Smooth muscle cell (in vitro differentiated cells): ENCODE measurements around the gene TGFBR3L. TPM values are rescaled to one million over a fixed set of nuclear protein-coding genes. Genes with fewer than 3 reads are reported as not detected.

Source experiments
- DNase-seq: peaks from one replicate; lab custom pipeline; 2025; ENCODE audit not compliant: unreplicated experiment; lab: John Stamatoyannopoulos, UW
- H2AFZ ChIP-seq: fragments of 200-600 bp; sonication (generic); 2 replicates; pipeline ENCODE4 v1.6.0; 2016; ENCODE audit warnings: antibody characterized with exemption, low read depth, mild to moderate bottlenecking
- H3F3A ChIP-seq: fragments of 200-600 bp; sonication (generic); 2 replicates; pipeline ENCODE4 v1.6.0; 2017; ENCODE audit warnings: antibody characterized with exemption, low read depth
- H3K27ac ChIP-seq: fragments of 200-600 bp; sonication (generic); 2 replicates; pipeline ENCODE4 v1.5.1; 2016; ENCODE audit warnings: low read depth, mild to moderate bottlenecking
- H3K27me3 ChIP-seq: fragments of 200-600 bp; sonication (generic); 2 replicates; pipeline ENCODE4 v1.6.1; 2016; ENCODE audit warnings: low read depth, mild to moderate bottlenecking
- H3K36me3 ChIP-seq: fragments of 200-600 bp; sonication (generic); 2 replicates; pipeline ENCODE4 v1.5.1; 2016; ENCODE audit warnings: low read depth
- H3K4me1 ChIP-seq: fragments of 200-600 bp; sonication (generic); 2 replicates; pipeline ENCODE4 v1.5.1; 2016; ENCODE audit warnings: low read depth
- H3K4me2 ChIP-seq: fragments of 200-600 bp; sonication (generic); 2 replicates; pipeline ENCODE4 v1.6.0; 2016; ENCODE audit warnings: mild to moderate bottlenecking
- H3K4me3 ChIP-seq: fragments of 200-600 bp; sonication (generic); 2 replicates; pipeline ENCODE4 v1.5.1; 2016; ENCODE audit warnings: mild to moderate bottlenecking
- H3K79me2 ChIP-seq: fragments of 200-600 bp; sonication (generic); 2 replicates; pipeline ENCODE4 v1.6.0; 2016; ENCODE audit warnings: low read depth, mild to moderate bottlenecking
- H3K9ac ChIP-seq: fragments of 200-600 bp; sonication (generic); 2 replicates; pipeline ENCODE4 v1.6.0; 2016; ENCODE audit warnings: low read depth
- H3K9me3 ChIP-seq: fragments of 200-600 bp; sonication (generic); replicated peaks from 2 replicates; pipeline ENCODE4 v1.5.1; 2016; ENCODE audit warnings: low read depth
- H4K20me1 ChIP-seq: fragments of 200-600 bp; sonication (generic); 2 replicates; pipeline ENCODE4 v1.6.0; 2016; ENCODE audit warnings: low read depth
- WGBS: methylation state at CpG from one replicate; pipeline ENCODE4 v1.1.7; 2016; ENCODE audit warnings: low lambda C conversion rate; 5-methylcytosine and 5-hydroxymethylcytosine counted together
- polyA plus RNA-seq: library from polyadenylated mRNA; unstranded; fragments of >200 nt; fragmentation: Nextera tagmentation; extraction: Ambion mirVana; gene quantifications from 2 replicates; pipeline ENCODE4 v1.2.1, GENCODE V29; 2016
- total RNA-seq: library from RNA; depleted of rRNA; stranded (reverse); fragments of >200 nt; gene quantifications from 2 replicates; pipeline ENCODE4 v1.2.3, GENCODE V29; 2014
- TF ChIP-seq, protein P1 (sequence below): fragments of 200-600 bp; sonication (generic); IDR thresholded peaks from 2 replicates; pipeline ENCODE4 v1.5.1; 2017; ENCODE audit warnings: borderline replicate concordance, mild to moderate bottlenecking, antibody characterized with exemption; ENCODE audit not compliant: insufficient read depth, poor library complexity, severe bottlenecking

The TGFBR3L gene
- total and polyA plus RNA-seq, 2 experiments from 2014 or later: 20.7 to 46.6 TPM

DNA sequence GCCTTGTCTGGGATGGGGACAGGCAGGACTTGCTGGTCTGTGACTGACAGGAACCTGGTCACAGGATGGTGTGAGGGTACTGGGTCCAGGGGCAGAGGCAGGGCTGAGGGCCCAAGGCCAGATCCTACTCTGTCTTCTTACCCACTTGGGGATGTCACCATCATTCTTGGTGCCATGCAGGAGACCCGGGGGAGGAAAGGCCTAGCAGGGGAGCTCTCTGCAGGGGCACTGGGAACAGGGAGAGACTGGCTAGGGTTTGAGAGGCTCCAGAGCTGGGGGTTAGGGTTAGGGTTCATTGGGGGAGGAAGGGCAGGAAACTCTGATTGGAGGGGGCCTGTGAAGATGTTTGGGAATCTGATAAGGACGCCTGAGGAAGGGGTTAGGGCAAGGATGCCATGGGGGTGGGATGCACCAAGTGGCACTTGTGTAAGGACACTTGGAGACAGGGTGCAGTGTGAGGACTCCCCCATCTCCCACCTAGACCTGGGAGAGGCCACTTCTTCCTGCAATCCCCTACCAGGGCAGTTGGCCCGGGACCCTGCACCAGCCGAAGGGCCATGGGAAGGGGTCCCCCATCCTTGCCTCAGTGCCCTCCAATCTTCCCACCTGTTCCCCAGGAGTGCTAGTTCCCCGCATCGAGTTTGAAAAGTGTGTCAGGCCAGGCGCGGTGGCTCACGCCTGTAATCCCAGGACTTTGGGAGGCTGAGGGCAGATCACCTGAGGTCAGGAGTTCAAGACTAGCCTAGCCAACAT is 47.4 kb upstream of the TGFBR3L start:
- Histone ChIP-seq H3K36me3 (no peaks in the 10 kb centered on the region), H3K27ac (no peak overlapping the region), H3F3A (peaks cover 3% of the 10 kb centered on the region), H3K4me2 (no peak overlapping the region), H4K20me1 (no peaks in the 10 kb centered on the region), H3K4me1 (peaks cover 2% of the 10 kb centered on the region), H3K9ac (no peak overlapping the region), H2AFZ (no peak overlapping the region), H3K9me3 (no peaks in the 10 kb centered on the region), H3K27me3 (peaks cover 63% of the 10 kb centered on the region), H3K79me2 (no peaks in the 10 kb centered on the region), H3K4me3 (no peak overlapping the region)
- DNase-seq: no peak
- TF ChIP-seq, protein P1, sequence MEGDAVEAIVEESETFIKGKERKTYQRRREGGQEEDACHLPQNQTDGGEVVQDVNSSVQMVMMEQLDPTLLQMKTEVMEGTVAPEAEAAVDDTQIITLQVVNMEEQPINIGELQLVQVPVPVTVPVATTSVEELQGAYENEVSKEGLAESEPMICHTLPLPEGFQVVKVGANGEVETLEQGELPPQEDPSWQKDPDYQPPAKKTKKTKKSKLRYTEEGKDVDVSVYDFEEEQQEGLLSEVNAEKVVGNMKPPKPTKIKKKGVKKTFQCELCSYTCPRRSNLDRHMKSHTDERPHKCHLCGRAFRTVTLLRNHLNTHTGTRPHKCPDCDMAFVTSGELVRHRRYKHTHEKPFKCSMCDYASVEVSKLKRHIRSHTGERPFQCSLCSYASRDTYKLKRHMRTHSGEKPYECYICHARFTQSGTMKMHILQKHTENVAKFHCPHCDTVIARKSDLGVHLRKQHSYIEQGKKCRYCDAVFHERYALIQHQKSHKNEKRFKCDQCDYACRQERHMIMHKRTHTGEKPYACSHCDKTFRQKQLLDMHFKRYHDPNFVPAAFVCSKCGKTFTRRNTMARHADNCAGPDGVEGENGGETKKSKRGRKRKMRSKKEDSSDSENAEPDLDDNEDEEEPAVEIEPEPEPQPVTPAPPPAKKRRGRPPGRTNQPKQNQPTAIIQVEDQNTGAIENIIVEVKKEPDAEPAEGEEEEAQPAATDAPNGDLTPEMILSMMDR: no peak
- 91% methylated on average over 9 of the region's 9 CpGs for WGBS

DNA sequence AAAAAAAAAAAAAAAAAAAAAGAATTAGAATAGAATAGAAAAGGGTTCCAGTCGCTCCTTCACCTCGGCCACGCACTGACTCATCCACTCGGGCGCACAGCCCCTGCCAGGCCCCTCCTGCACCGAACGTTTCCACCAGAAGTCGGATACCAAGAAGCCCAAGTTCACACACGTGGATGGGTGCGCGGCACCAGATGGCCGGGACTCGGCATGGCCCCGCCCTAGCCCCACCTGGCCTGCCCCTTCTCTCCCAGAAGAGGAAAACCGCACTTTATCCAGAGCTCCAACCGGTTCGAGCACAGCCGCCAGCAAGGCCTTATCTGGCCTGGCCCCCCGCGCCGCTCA is 46.3 kb upstream of the TGFBR3L start:
- no peaks in the 10 kb centered on the region for H3K36me3 ChIP-seq
- TF ChIP-seq, protein P1: no peak
- no peak for DNase-seq
- WGBS: 16% methylated on average over 16 of the region's 21 CpGs
- peaks cover 4% of the 10 kb centered on the region for H3K4me1 ChIP-seq
- H3F3A ChIP-seq: peaks cover 3% of the 10 kb centered on the region
- H3K27me3 ChIP-seq: peaks cover 64% of the 10 kb centered on the region
- H3K9me3 ChIP-seq: no peaks in the 10 kb centered on the region
- H3K79me2 ChIP-seq: no peaks in the 10 kb centered on the region
- H3K27ac ChIP-seq: no peak overlapping the region
- no peaks in the 10 kb centered on the region for H4K20me1 ChIP-seq
- H3K4me3 ChIP-seq: no peak overlapping the region
- no peak overlapping the region for H2AFZ ChIP-seq
- peak overlapping the region; percentile 84 for H3K4me2 ChIP-seq
- no peak overlapping the region for H3K9ac ChIP-seq

DNA sequence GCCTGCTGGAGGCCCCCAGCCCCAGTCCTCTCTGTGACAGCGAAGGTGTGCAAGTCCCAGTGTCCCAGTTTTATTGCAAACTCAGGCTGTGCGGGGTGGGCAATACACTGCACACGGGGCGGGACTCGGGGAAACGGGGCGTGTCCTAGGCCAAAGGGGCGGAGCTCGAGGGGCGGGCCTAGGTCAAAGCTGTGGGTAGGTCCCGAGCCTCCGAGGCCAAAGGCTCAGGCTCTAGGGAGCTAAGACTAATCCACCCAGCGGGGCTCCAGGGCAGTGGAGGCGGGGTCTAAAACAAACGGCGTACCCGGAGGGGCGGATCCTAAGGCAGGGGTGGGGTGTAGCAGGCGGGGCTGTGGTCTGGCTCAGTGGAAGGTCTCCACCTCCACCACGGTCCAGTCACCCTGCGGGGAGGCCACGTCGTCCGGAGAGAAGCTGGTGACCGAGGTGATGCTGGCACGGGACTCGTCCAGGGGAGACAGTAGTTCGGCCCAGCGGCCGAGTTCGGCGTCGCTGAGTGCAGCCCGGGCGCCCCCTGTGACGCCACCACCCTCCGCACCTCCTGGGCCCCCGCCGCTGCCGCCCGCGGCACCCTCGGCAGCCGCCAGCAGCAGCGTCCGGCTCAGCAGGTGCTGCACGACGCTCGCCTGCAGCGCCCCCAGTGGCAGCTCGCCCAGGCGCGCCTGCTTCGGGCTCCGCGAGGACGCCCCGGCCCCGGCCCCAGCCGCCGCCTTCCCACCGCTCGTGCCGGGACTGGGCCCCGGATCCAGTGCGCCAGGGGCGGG is 45.8 kb upstream of the TGFBR3L start:
- Histone ChIP-seq H2AFZ (peak overlapping the region; percentile 62), H3K4me3 (peak overlapping the region; percentile 46), H3K36me3 (no peaks in the 10 kb centered on the region), H3K4me1 (peaks cover 4% of the 10 kb centered on the region), H3K27ac (no peak overlapping the region), H4K20me1 (no peaks in the 10 kb centered on the region), H3K9me3 (no peaks in the 10 kb centered on the region), H3K27me3 (peaks cover 64% of the 10 kb centered on the region), H3K9ac (no peak overlapping the region), H3K4me2 (peak overlapping the region; percentile 84), H3F3A (peaks cover 3% of the 10 kb centered on the region), H3K79me2 (no peaks in the 10 kb centered on the region)
- TF ChIP-seq, protein P1: peak; percentile 68
- DNase-seq: peak; percentile 54
- WGBS: 3% methylated on average over 65 of the region's 67 CpGs
